OCI-LY7 (cell line): ENCODE measurements around the gene METTL23. TPM values are rescaled to one million over a fixed set of nuclear protein-coding genes. Genes with fewer than 3 reads are reported as not detected.

Experiments used
- BruUV-seq: library from RNA; stranded (reverse); fragments of 400-500 nt; replicated peaks from 2 replicates; lab custom pipeline; 2021; lab: Mats Ljungman, UMichigan
- CTCF ChIA-PET: fragments of 300-600 bp; sonication (Branson Sonifier 250); formaldehyde crosslinking; loops from one replicate; lab custom pipeline; 2022; ENCODE audit warnings: antibody characterized with exemption; ENCODE audit not compliant: unreplicated experiment; lab: Charles Lee
- POLR2A ChIA-PET: fragments of 300-600 bp; sonication (Branson Sonifier 250); formaldehyde crosslinking; loops from one replicate; lab custom pipeline; 2022; ENCODE audit warnings: antibody characterized with exemption; lab: Charles Lee
- DNase-seq: peaks from one replicate; pipeline ENCODE4 v3.0.0-alpha.2; 2015; ENCODE audit warnings: low spot score
- H2AFZ ChIP-seq: fragments of 200-600 bp; sonication (generic), shearing (Covaris generic); 2 replicates; pipeline ENCODE4 v1.6.1; 2014; ENCODE audit warnings: mild to moderate bottlenecking, antibody characterized with exemption, low read length, moderate library complexity
- H3K27ac ChIP-seq: fragments of 200-600 bp; sonication (generic); 2 replicates; pipeline ENCODE4 v1.5.1; 2014; ENCODE audit warnings: mixed run types, low read depth, mild to moderate bottlenecking, moderate library complexity, low read length, inconsistent platforms; ENCODE audit not compliant: poor library complexity, severe bottlenecking
- H3K36me3 ChIP-seq: fragments of 200-600 bp; sonication (generic); 2 replicates; pipeline ENCODE4 v1.6.1; 2014; ENCODE audit warnings: mild to moderate bottlenecking, antibody characterized with exemption, low read length, moderate library complexity, mixed read lengths; ENCODE audit not compliant: insufficient read depth
- H3K4me1 ChIP-seq: fragments of 200-600 bp; sonication (generic); 2 replicates; pipeline ENCODE4 v1.5.1; 2014; ENCODE audit warnings: mild to moderate bottlenecking, low read length; ENCODE audit not compliant: insufficient read depth, poor library complexity, severe bottlenecking
- H3K4me2 ChIP-seq: fragments of 200-600 bp; sonication (generic); 2 replicates; pipeline ENCODE4 v1.6.1; 2014; ENCODE audit warnings: mild to moderate bottlenecking, low read length
- H3K4me3 ChIP-seq: fragments of 200-600 bp; sonication (generic); 2 replicates; pipeline ENCODE4 v1.5.1; 2014; ENCODE audit warnings: mild to moderate bottlenecking, low read depth, low read length; ENCODE audit not compliant: poor library complexity, severe bottlenecking
- H3K79me2 ChIP-seq: fragments of 200-600 bp; sonication (generic); 2 replicates; pipeline ENCODE4 v1.6.1; 2016; ENCODE audit warnings: low read depth, mild to moderate bottlenecking, low read length, moderate library complexity, mixed read lengths; ENCODE audit not compliant: insufficient read depth
- H3K9me2 ChIP-seq: fragments of 200-600 bp; sonication (generic); 2 replicates; pipeline ENCODE4 v1.6.1; 2016; ENCODE audit warnings: mild to moderate bottlenecking, low read length, mixed read lengths; ENCODE audit not compliant: insufficient read depth
- H3K9me3 ChIP-seq: fragments of 200-600 bp; sonication (generic); 2 replicates; pipeline ENCODE4 v1.6.1; 2014; ENCODE audit warnings: mild to moderate bottlenecking, mixed run types, low read length, mixed read lengths
- H4K20me1 ChIP-seq: fragments of 200-600 bp; sonication (generic); 2 replicates; pipeline ENCODE4 v1.6.1; 2014; ENCODE audit warnings: mild to moderate bottlenecking, antibody characterized with exemption, low read length, moderate library complexity, mixed read lengths; ENCODE audit not compliant: insufficient read depth
- EZH2phosphoT487 ChIP-seq: fragments of 200-600 bp; sonication (generic); IDR thresholded peaks from 2 replicates; pipeline ENCODE4 v1.6.1; 2018; ENCODE audit warnings: low read depth, borderline replicate concordance, mild to moderate bottlenecking, mixed run types, antibody characterized with exemption, low read length, moderate library complexity, mixed read lengths
- intact Hi-C: fragments of 100-400 bp; cut with micrococcal nuclease; formaldehyde crosslinking; loops from one replicate; pipeline ENCODE4 v1.10.0; 2022; ENCODE audit not compliant: unreplicated experiment
- total RNA-seq, 2 experiments: library from RNA; depleted of rRNA in 1 of 2; stranded (reverse); fragments of >200 nt in 1 of 2; shearing (Covaris generic) in 1 of 2; gene quantifications; 2 replicates each; pipeline ENCODE4 v1.2.3, GENCODE V29; 2014 to 2022
- TF ChIP-seq, protein P1 (sequence below): fragments of 200-600 bp; sonication (generic); conservative IDR thresholded peaks from 2 replicates; pipeline ENCODE4 v1.5.1; 2014; ENCODE audit warnings: mild to moderate bottlenecking, antibody characterized with exemption, low read length, moderate library complexity, mixed read lengths

The METTL23 gene
- total RNA-seq, 2 experiments from 2014 or later, result 82.7 to 93.7 TPM

DNA sequence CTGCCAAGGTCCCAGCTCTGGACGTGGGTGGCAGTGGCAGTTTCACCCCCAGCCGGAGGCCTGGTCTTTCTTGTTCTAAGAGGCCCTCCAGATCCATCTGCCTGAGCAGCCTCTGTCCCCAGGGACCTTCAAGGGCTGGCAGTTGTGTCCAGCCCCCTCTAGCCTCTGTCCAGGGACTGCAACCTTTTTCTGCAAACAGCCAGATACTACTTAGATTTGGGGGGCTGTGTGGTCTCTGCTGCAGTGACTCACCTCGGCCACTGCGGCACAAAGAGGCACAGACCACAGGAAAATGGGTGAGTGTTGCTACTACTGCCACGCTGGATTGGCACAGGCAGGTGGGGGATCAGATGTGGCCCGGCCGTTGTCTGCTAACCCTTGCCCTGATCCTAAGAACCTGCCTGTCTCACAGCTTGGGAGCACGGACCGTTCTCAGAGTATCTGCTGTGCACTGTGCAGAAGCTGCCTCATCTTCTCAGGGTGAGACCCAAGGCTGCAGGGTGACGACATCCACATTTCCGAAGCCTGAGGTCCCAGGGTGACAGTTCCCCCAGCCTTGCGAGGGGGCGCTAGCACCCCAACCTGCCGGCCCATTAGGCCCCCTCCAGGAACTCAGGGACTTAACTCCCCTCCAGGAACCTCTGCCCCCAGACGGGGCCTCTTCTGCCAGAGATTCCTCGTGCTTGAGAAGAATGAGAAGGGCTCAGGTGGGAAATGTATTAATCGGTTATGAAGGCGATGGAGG lies 43.5 kb upstream of the METTL23 start:
- Histone ChIP-seq H4K20me1 (no peaks in the 10 kb centered on the region), H3K4me3 (no peak overlapping the region), H3K36me3 (no peaks in the 10 kb centered on the region), H3K4me2 (no peak overlapping the region), H2AFZ (no peak overlapping the region), H3K4me1 (no peaks in the 10 kb centered on the region), H3K9me3 (no peaks in the 10 kb centered on the region), H3K27ac (no peak overlapping the region), H3K79me2 (no peaks in the 10 kb centered on the region), H3K9me2 (no peaks in the 10 kb centered on the region)
- ChIA-PET CTCF (no interaction called here), POLR2A (no interaction called here)
- no TSS peak for BruUV-seq
- intact Hi-C loops, result no loop called here
- peak; percentile 27 for DNase-seq
- TF ChIP-seq EZH2phosphoT487, result no peak
- TF ChIP-seq, protein P1, sequence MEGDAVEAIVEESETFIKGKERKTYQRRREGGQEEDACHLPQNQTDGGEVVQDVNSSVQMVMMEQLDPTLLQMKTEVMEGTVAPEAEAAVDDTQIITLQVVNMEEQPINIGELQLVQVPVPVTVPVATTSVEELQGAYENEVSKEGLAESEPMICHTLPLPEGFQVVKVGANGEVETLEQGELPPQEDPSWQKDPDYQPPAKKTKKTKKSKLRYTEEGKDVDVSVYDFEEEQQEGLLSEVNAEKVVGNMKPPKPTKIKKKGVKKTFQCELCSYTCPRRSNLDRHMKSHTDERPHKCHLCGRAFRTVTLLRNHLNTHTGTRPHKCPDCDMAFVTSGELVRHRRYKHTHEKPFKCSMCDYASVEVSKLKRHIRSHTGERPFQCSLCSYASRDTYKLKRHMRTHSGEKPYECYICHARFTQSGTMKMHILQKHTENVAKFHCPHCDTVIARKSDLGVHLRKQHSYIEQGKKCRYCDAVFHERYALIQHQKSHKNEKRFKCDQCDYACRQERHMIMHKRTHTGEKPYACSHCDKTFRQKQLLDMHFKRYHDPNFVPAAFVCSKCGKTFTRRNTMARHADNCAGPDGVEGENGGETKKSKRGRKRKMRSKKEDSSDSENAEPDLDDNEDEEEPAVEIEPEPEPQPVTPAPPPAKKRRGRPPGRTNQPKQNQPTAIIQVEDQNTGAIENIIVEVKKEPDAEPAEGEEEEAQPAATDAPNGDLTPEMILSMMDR, result peak; percentile 72

DNA sequence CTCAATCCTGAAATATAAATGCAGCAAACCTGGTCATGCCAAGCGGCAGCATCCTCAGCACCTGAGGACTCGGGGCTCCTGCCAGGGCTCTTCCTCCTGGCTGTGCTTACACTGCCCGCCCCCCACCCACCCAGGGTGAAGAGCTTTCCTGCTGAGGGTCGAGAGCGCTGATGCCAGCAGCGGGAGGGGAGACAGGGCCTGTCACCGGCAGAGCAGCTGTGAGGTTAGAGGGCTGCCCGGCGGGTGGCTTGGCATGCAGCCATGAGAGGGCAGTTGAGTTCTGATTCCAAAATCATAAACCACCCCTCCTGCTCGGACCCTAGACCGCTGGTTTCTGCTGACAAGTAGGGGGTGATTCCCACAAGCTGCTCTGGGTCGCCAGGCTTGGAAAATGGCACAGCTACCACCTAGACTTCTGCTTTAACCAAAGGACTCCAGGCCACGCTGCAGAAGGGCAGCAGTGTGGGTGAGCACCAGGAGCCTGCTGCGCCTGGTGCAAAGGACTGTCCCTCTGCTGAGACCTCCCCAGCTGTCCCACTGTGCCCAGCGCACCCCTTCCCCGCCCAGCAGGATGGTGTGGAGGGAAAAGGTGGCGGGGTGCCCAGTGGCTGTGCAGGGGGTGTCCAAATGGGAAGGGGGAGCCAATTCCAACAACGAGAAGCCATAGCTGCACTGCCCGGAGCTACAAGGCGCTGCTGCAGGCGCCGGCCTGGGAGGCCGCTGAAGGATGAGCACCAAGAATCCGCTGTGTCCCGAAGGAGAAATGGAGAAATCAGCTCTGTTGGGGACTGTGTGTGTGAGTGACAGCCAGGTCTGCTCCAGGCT lies 42.5 kb upstream of the METTL23 start:
- Histone ChIP-seq H2AFZ (no peak overlapping the region), H3K79me2 (no peaks in the 10 kb centered on the region), H3K27ac (no peak overlapping the region), H3K4me1 (no peaks in the 10 kb centered on the region), H4K20me1 (no peaks in the 10 kb centered on the region), H3K4me2 (no peak overlapping the region), H3K4me3 (no peak overlapping the region), H3K9me2 (no peaks in the 10 kb centered on the region), H3K9me3 (no peaks in the 10 kb centered on the region), H3K36me3 (no peaks in the 10 kb centered on the region)
- TF ChIP-seq EZH2phosphoT487, result no peak
- TF ChIP-seq, protein P1, result no peak
- BruUV-seq, result no TSS peak
- DNase-seq, result no peak
- intact Hi-C loops, result no loop called here
- ChIA-PET CTCF (no interaction called here), POLR2A (interaction anchor here (0.6 kb wide), 1 partner anchor 104 kb away, joined by 4 read pairs; no protein-coding TSS in a partner anchor)
